ENCODE measurements around the gene RPS26.

The RPS26 gene

DNA sequence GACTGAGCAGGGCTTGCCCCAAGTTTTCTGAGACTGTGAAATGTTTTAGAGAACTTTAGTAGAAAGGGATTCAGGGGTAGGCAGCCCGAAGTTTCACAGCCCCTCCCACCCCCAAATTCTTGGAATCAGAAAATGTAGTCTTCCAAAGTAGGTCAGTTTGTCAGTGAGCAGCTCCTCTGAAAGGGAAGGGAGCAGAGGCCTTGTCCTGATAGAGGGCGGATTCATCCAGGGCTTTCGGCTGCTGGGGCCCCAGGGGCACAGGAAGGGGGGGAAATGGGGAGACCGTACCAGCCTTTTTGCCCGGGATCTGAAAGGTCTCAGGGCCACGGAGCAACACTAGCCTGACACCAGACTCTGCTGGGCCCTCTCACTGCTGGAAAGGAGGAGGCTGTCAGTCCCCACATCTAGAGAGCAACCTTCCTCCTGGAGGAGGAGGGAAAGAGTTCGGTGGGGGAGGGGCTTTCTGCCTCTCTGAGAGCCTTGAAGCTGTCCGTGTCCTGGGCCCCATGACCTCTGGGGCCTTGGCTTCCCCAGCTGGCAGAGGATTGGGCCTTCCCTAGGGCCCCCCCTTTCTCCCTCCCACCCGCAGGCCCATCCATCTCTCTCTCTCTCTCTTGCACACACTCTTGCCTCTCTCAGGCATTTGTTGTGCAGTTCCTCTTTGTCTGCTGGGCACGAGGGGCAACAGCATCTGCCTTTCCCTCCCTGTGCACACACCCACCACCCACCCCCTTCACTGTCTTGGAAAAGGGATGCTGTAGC is 21.1 kb upstream of the RPS26 start, which contains the start of gene IKZF4:
IKZF4 (plus strand) TSS at position 621 of the 762 bp plus-strand sequence. CDS start 451 bp downstream, outside the sequence.
- H3K4me3 ChIP-seq (ENCODE audit: insufficient read depth, low read depth, low read length, poor library complexity, severe bottlenecking): peak within 1 kb of the TSS; percentile 50
- peaks cover 19% of the 10 kb centered on the region for H3K4me1 ChIP-seq (ENCODE audit: control insufficient read depth, insufficient read depth, low read length, poor library complexity, severe bottlenecking)
- no peak for DNase-seq
- no peak within 1 kb of the TSS for H3K27ac ChIP-seq (ENCODE audit: insufficient read depth, low read length, poor library complexity, severe bottlenecking)
- H3K9me3 ChIP-seq (ENCODE audit: control insufficient read depth, low read length): no peaks in the 10 kb centered on the region
- peaks cover 7% of the 10 kb centered on the region for H3K36me3 ChIP-seq (ENCODE audit: control insufficient read depth, insufficient read depth, low read length)
- H3K27me3 ChIP-seq (replicated peaks; ENCODE audit: control insufficient read depth, insufficient read depth, low read length, poor library complexity, severe bottlenecking): no peaks in the 10 kb centered on the region

DNA sequence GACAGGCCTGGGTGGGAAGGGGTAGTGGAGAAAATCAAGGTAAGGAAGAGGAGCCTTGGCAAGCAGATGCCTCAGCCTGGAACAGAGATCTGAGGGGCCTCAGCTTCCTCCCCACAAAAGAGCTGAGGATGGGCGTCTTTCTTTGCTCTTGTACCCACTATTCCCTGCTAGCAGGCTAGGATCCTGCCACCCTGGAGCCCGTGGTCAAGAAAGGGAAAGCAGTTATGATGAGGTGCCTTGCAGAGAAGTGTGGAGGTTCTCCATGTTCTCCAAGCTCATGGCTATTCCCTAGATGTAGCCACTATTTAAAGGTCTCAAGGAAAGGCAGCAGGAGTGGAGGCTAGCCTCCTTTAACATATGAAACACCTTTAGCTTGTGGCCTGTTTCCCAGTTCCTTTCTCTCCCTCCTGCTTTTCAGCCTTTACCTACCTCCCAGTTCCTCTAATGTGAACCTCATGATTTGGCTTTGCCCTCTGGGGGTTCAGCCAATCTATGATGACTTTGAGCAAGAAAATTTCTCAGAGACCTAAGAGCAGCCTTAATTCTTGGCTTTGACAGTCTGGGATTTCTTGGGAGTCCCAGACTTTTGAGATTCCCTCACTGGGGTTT is 19.7 kb upstream of the RPS26 start:
- no peak overlapping the region for H3K27ac ChIP-seq (ENCODE audit: insufficient read depth, low read length, poor library complexity, severe bottlenecking)

DNA sequence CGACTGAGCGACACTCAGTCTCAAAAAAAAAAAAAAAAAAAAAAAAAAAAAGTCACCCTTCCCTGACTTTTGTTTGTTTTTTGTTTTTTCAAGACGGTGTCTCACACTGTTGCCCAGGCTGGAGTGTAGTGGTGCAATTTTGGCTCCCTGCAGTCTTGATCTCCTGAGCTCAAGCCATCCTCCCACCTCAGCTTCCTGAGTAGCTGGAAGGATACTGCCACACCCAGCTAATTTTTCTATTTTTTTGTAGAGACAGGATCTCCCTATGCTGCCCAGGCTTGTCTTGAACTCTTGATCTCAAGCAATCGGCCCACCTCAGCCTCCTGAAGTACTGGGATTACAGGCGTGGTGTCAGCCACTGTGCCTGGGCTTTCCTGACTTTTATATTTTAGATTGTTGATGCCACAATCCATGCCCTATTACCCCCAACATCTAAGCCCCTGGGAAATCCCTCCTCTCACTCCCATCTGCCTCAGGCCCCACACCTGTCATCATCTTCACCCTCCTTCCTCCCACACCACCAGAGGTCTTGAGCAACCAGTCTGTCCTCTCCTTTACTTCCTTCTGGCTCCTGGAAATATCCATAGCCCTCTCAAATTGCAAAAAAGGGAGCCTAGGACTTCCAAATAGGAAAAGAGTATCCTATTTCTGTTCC is 13.1 kb upstream of the RPS26 start:
- H3K27me3 ChIP-seq (replicated peaks; ENCODE audit: control insufficient read depth, insufficient read depth, low read length, poor library complexity, severe bottlenecking): no peaks in the 10 kb centered on the region
- no peaks in the 10 kb centered on the region for H3K9me3 ChIP-seq (ENCODE audit: control insufficient read depth, low read length)
- H3K4me1 ChIP-seq (ENCODE audit: control insufficient read depth, insufficient read depth, low read length, poor library complexity, severe bottlenecking): no peaks in the 10 kb centered on the region
- DNase-seq: no peak
- no peak overlapping the region for H3K4me3 ChIP-seq (ENCODE audit: insufficient read depth, low read depth, low read length, poor library complexity, severe bottlenecking)
- no peak overlapping the region for H3K27ac ChIP-seq (ENCODE audit: insufficient read depth, low read length, poor library complexity, severe bottlenecking)
- H3K36me3 ChIP-seq (ENCODE audit: control insufficient read depth, insufficient read depth, low read length): peaks cover 29% of the 10 kb centered on the region

More for the DNA sequence above, 19.7 kb upstream of the RPS26 start:
- Histone ChIP-seq H3K9me3 (ENCODE audit: control insufficient read depth, low read length) (no peaks in the 10 kb centered on the region), H3K27me3 (replicated peaks; ENCODE audit: control insufficient read depth, insufficient read depth, low read length, poor library complexity, severe bottlenecking) (no peaks in the 10 kb centered on the region), H3K4me3 (ENCODE audit: insufficient read depth, low read depth, low read length, poor library complexity, severe bottlenecking) (peak overlapping the region; percentile 50), H3K4me1 (ENCODE audit: control insufficient read depth, insufficient read depth, low read length, poor library complexity, severe bottlenecking) (peaks cover 19% of the 10 kb centered on the region), H3K36me3 (ENCODE audit: control insufficient read depth, insufficient read depth, low read length) (peaks cover 7% of the 10 kb centered on the region)
- DNase-seq: no peak

DNA sequence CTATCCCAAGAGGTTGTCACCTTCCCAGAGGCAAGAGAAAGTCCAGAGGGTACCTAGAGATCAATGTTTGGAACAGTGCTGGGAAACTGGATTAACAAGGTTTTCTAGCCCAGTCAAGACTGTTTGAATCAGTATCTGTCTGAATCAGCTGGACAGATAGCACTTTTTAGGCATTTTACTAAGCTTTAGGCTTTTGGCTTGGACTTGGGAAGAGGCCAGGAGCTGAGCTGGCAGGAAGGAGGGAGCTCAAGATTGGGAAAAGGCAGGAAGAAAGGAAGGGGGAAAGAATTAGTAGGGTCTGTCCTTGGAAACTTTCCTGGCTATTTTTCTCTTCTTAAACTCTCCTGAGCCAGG is 12.6 kb upstream of the RPS26 start:
- no peak overlapping the region for H3K4me3 ChIP-seq (ENCODE audit: insufficient read depth, low read depth, low read length, poor library complexity, severe bottlenecking)
- no peaks in the 10 kb centered on the region for H3K4me1 ChIP-seq (ENCODE audit: control insufficient read depth, insufficient read depth, low read length, poor library complexity, severe bottlenecking)
- no peaks in the 10 kb centered on the region for H3K9me3 ChIP-seq (ENCODE audit: control insufficient read depth, low read length)
- H3K36me3 ChIP-seq (ENCODE audit: control insufficient read depth, insufficient read depth, low read length): peaks cover 29% of the 10 kb centered on the region
- H3K27ac ChIP-seq (ENCODE audit: insufficient read depth, low read length, poor library complexity, severe bottlenecking): no peak overlapping the region
- no peak for DNase-seq
- H3K27me3 ChIP-seq (replicated peaks; ENCODE audit: control insufficient read depth, insufficient read depth, low read length, poor library complexity, severe bottlenecking): no peaks in the 10 kb centered on the region

DNA sequence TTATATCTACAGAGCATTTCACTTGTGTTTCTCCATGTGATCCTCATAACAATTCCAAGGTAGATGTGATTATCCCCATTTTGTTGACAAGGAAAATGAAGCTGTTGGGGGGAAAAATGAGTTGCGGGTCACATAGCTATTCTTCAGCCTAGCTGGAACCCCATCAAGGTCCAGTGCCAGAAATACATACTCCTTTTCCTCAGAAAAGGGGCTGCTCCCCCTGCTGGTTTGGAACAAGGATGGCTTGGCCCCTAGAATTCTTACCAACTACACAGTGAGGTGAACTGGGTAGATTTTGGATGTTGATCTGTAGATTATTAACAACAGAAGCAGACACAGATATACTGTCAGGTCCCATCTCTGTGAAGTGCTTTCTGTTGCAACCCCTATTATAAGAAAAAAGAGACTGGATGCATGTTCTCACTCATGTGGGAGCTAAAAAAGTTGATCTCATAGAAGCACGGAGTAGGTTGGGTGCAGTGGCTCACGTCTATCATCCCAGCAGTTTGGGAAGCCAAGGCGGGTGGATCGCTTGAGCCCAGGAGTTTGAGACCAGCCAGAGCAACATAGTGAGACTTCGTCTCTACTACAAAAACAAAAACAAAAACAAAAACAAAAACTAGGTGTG is 11.9 kb upstream of the RPS26 start:
- no peaks in the 10 kb centered on the region for H3K4me1 ChIP-seq (ENCODE audit: control insufficient read depth, insufficient read depth, low read length, poor library complexity, severe bottlenecking)

DNA sequence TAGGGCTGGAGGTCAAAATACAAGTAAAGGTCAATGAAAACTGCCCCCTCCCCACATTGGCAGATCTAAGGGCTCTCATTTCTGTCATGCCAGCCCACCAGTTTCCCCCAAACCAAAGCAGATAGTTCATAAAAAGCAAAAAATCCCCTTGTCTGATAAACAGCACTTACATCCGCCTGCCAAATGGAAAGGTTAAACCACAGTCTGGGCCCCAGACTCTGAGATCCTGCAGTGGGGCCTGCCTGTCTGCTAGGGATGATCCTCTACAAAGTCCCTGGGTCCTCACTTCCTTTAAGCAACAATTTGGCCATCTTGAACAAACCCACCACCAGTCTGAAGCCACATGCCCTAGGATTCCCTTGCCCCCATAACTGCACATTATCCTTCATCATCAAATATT is 9.7 kb upstream of the RPS26 start:
- no peak for DNase-seq
- no peak overlapping the region for H3K27ac ChIP-seq (ENCODE audit: insufficient read depth, low read length, poor library complexity, severe bottlenecking)

More for the DNA sequence above, 11.9 kb upstream of the RPS26 start:
- peaks cover 29% of the 10 kb centered on the region for H3K36me3 ChIP-seq (ENCODE audit: control insufficient read depth, insufficient read depth, low read length)
- DNase-seq: no peak
- no peaks in the 10 kb centered on the region for H3K27me3 ChIP-seq (replicated peaks; ENCODE audit: control insufficient read depth, insufficient read depth, low read length, poor library complexity, severe bottlenecking)
- H3K9me3 ChIP-seq (ENCODE audit: control insufficient read depth, low read length): no peaks in the 10 kb centered on the region
- H3K4me3 ChIP-seq (ENCODE audit: insufficient read depth, low read depth, low read length, poor library complexity, severe bottlenecking): no peak overlapping the region
- H3K27ac ChIP-seq (ENCODE audit: insufficient read depth, low read length, poor library complexity, severe bottlenecking): no peak overlapping the region

DNA sequence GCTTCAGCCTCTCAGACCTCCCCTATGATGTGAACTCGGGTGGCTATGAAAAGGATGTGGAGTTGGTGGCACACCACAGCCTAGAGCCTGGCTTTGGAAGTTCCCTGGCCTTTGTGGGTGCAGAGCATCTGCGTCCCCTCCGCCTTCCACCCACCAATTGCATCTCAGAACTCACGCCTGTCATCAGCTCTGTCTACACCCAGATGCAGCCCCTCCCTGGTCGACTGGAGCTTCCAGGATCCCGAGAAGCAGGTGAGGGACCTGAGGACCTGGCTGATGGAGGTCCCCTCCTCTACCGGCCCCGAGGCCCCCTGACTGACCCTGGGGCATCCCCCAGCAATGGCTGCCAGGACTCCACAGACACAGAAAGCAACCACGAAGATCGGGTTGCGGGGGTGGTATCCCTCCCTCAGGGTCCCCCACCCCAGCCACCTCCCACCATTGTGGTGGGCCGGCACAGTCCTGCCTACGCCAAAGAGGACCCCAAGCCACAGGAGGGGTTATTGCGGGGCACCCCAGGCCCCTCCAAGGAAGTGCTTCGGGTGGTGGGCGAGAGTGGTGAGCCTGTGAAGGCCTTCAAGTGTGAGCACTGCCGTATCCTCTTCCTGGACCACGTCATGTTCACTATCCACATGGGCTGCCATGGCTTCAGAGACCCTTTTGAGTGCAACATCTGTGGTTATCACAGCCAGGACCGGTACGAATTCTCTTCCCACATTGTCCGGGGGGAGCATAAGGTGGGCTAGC is 7.0 kb upstream of the RPS26 start:
- Histone ChIP-seq H3K27ac (ENCODE audit: insufficient read depth, low read length, poor library complexity, severe bottlenecking) (no peak overlapping the region), H3K4me1 (ENCODE audit: control insufficient read depth, insufficient read depth, low read length, poor library complexity, severe bottlenecking) (no peaks in the 10 kb centered on the region), H3K9me3 (ENCODE audit: control insufficient read depth, low read length) (no peaks in the 10 kb centered on the region), H3K27me3 (replicated peaks; ENCODE audit: control insufficient read depth, insufficient read depth, low read length, poor library complexity, severe bottlenecking) (no peaks in the 10 kb centered on the region), H3K36me3 (ENCODE audit: control insufficient read depth, insufficient read depth, low read length) (peaks cover 18% of the 10 kb centered on the region), H3K4me3 (ENCODE audit: insufficient read depth, low read depth, low read length, poor library complexity, severe bottlenecking) (no peak overlapping the region)
- peak in 1 of 3 donors; percentile 11 for DNase-seq

More for the DNA sequence above, 9.7 kb upstream of the RPS26 start:
- Histone ChIP-seq H3K4me1 (ENCODE audit: control insufficient read depth, insufficient read depth, low read length, poor library complexity, severe bottlenecking) (no peaks in the 10 kb centered on the region), H3K9me3 (ENCODE audit: control insufficient read depth, low read length) (no peaks in the 10 kb centered on the region), H3K36me3 (ENCODE audit: control insufficient read depth, insufficient read depth, low read length) (peaks cover 28% of the 10 kb centered on the region), H3K4me3 (ENCODE audit: insufficient read depth, low read depth, low read length, poor library complexity, severe bottlenecking) (no peak overlapping the region), H3K27me3 (replicated peaks; ENCODE audit: control insufficient read depth, insufficient read depth, low read length, poor library complexity, severe bottlenecking) (no peaks in the 10 kb centered on the region)

DNA sequence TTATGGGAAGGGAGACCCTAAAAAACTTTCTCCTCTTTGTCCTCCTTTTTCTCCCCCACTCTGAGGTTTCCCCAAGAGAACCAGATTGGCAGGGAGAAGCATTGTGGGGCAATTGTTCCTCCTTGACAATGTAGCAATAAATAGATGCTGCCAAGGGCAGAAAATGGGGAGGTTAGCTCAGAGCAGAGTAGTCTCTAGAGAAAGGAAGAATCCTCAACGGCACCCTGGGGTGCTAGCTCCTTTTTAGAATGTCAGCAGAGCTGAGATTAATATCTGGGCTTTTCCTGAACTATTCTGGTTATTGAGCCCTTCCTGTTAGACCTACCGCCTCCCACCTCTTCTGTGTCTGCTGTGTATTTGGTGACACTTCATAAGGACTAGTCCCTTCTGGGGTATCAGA is 4.6 kb upstream of the RPS26 start:
- Histone ChIP-seq H3K27me3 (replicated peaks; ENCODE audit: control insufficient read depth, insufficient read depth, low read length, poor library complexity, severe bottlenecking) (no peaks in the 10 kb centered on the region), H3K9me3 (ENCODE audit: control insufficient read depth, low read length) (no peaks in the 10 kb centered on the region), H3K27ac (ENCODE audit: insufficient read depth, low read length, poor library complexity, severe bottlenecking) (no peak overlapping the region), H3K36me3 (ENCODE audit: control insufficient read depth, insufficient read depth, low read length) (peaks cover 16% of the 10 kb centered on the region), H3K4me3 (ENCODE audit: insufficient read depth, low read depth, low read length, poor library complexity, severe bottlenecking) (no peak overlapping the region), H3K4me1 (ENCODE audit: control insufficient read depth, insufficient read depth, low read length, poor library complexity, severe bottlenecking) (peaks cover 6% of the 10 kb centered on the region)
- no peak for DNase-seq

DNA sequence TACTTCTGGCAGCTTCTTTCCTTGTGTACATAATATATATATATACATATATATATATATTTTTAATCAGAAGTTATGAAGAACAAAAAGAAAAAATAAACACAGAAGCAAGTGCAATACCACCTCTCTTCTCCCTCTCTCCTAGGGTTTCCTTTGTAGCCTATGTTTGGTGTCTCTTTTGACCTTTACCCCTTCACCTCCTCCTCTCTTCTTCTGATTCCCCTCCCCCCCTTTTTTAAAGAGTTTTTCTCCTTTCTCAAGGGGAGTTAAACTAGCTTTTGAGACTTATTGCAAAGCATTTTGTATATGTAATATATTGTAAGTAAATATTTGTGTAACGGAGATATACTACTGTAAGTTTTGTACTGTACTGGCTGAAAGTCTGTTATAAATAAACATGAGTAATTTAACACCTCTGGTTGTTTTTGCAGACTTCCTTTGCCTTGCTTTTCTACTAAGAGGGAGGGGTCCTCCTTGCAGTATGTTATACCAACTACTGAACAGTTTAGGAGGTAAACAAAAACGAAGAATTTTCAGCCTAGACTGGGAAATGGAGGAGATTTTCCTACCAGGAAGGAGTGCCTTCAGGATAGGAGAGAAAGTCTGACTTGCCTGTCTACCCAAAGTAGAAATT is 3.6 kb upstream of the RPS26 start:
- H3K27ac ChIP-seq (ENCODE audit: insufficient read depth, low read length, poor library complexity, severe bottlenecking): no peak overlapping the region
- no peaks in the 10 kb centered on the region for H3K9me3 ChIP-seq (ENCODE audit: control insufficient read depth, low read length)
- H3K36me3 ChIP-seq (ENCODE audit: control insufficient read depth, insufficient read depth, low read length): peaks cover 7% of the 10 kb centered on the region
- no peaks in the 10 kb centered on the region for H3K27me3 ChIP-seq (replicated peaks; ENCODE audit: control insufficient read depth, insufficient read depth, low read length, poor library complexity, severe bottlenecking)
- DNase-seq: no peak
- peaks cover 12% of the 10 kb centered on the region for H3K4me1 ChIP-seq (ENCODE audit: control insufficient read depth, insufficient read depth, low read length, poor library complexity, severe bottlenecking)
- no peak overlapping the region for H3K4me3 ChIP-seq (ENCODE audit: insufficient read depth, low read depth, low read length, poor library complexity, severe bottlenecking)

All from effector memory CD4-positive, alpha-beta T cell (primary cell).